Stimulated activated CD8-positive, alpha-beta memory T cell treated with anti-CD3 and anti-CD28 coated beads, Interleukin-12 subunit alpha, Interleukin-12 subunit beta, amount 100 ng/mL, for 1 hour (primary cell): ENCODE results near the gene DLGAP1.

Source experiments
- DNase-seq: peaks from one replicate; pipeline ENCODE4 v3.0.0-alpha.2; 2020; ENCODE audit warnings: low read depth

The DLGAP1 gene

DNA sequence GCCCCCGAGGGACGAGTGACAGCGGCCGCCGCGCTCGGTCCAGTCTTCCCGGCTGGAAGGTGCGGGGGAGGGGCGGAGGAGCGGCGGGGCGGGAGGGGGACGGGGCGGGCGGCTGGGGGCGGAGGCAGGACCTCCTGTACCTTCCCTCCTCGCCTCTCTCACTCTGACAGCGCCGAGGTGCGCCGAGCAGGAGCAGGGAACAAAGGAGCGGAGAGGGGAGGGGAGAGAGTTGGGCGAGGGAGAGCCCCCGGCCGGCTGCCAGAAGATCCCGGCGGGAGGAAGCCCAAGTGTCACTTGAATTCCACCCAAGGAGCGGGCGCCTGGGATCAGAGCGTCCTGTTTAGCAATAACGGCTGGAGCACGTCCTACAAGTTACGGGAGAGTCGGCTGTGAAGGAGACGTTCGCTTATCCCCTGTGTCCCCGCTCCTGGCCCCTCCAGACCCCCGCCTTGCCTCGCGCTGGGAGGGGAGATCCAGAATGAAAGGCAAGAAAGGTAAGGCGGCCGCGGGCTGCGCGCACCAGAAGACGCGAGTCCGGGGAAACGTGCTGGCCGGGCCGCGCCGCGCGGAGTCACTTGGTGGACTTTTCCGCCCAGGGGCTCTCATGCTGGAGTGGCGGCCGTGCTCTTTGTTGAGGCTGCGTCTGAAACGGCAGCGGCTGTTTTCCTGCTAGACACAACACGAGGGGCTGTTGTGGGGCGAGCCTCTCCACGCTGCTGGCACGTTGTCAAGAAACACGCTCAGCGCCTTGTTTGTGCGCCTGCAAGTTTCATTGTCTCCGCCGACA is 1004.9 kb downstream of the DLGAP1 start, which contains the start of gene TGIF1:
TGIF1 (plus strand) TSS at position 161 of the 787 bp plus-strand sequence; CDS start at position 479, 318 bp downstream.
- DNase-seq, result peak; percentile 56

DNA sequence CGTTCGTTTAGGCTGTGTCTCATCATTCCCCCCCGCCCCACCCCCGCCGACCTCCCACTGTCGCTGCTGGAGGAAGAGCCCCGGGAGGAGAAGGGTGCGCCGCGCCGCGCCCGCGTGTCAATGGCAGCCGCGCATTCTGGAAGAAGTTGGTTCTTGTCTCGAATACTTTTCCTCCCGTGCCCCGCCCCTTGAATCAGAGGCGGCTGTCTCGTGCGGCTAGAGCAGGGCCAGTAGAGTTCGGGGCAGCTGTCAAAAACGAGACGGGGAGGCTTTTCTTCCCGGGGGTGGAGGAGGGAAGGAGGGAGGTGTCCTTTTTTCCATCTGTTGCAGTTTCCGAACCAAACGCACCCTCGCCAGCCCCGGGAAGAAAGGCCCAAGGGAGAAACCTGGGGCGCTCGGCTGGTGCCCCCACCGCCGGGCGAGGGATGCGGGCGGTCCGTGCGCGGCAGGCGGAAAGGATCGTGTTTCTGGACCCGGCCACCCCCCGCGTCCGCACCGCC is 1005.5 kb downstream of the DLGAP1 start:
- DNase-seq, result peak; percentile 59

DNA sequence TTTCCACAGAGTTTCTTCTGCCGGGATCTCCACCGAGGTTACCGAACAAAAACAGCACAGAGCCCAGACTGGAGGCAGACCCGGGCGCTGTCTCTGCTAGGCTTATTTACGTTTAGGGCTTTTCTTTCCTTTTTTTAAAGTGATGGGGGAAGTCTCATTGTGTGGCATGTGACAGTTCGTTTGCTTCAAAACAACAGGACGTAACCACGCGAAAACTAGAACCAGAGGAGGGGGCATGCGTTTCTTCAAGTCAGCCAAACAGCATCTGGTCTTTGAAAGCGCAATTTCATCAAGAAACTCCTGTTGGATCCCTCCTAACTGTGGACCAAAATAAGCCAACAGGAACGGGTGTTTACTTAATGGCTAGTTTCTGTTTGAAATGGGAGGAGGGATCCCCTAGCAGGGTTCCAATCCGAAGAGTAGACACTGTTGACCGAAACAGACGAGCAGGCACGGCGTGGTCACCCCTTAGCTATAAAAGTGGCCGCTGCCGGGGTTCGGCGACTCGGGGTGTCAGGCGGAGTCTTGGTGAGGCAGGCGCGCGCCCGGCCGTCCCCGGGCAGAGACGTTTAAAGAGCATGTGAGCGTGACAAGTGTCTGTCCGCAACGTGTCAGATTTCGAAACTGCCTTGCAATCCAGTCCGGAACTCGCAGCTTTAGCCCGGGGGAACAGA is 1006.1 kb downstream of the DLGAP1 start:
- peak; percentile 39 for DNase-seq

DNA sequence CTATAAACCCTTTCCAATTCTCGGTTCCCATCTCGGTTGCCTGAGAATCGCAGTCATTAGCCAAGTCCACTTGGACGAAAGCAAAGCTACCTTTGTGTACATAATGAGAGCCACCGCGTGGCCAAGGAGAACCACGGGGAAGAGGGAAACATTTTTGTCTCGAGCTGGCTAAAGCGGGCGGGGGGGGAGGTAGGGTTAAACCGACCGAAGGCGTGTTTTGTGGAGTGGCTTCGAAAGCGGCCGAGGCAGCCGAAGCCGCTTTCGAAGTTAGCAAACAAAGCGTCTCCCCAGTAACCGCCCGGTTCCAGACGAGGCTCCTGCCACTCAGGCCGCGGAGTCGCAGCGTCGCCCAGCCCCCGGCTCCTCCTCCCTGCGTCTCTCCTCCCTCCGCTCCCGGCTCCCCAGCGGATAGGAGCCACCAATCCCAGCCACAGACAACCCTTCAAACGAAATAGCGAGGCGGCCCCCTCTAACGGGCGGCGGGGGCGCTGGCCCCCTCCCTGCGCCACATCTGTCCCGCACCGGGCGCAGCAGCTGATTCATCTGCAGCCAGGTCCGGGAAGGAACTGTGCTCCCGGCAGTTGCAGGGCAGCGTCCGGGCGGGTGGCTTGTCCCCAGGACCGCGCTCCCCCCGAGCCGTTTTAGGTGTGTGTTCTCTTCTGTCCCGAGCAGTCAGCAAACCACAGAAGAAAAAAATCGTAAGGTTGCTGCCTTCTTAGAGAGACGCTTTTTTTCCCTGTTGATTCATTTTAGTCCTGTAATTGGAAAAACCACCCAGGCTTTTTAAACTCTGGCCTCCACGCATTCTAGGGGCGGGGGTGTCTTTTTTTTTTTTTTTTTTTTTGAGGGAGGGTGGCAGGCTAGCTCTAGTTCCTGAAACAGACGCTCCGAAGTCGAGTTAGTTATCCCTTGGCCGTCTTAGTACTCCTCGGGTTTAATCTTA is 1006.9 kb downstream of the DLGAP1 start:
- DNase-seq, result peak; percentile 57

DNA sequence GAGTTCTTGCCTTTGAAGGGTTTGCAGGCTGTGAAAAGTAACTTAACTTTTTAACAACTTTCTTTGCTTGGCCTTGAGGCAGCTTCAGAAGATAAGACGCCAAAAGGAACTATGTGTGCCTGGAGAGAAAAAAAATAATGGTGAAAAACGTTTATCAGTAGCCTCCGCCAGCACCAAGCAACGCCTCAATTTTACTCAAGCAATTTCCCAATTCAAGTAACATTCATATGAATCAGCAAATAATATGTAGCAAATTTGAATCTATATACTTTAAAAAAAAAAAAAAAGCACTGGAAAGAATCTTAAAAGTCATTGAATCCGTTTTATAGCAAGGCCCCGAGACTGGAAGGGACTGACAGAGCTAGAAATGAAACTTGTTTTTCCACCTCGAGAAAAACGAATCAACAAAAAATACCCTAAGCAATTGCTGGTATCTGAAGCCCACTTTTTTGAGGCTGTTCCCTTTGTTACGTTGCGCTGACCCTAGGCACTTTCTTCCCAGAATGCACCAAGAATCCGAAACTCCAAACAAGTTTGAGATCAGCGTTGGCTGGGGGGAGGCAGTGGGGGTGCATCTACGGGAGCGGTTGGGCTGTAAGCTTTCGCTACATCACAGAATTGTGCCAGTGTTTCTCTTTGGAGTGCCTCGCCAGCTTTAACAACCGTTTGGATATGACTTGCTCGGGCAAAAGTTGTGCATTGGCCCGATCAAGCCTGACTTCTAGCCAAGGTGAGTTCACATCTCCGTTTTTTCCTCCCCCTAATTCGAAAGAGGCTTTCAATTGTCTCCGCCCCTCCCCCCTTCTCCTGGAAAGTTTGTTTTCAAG is 1007.8 kb downstream of the DLGAP1 start:
- no peak for DNase-seq
